GM19468 (cell line): Measurements from ENCODE around the gene CRELD1.

Experiments
- ATAC-seq: cut with Tn5 transposase; IDR thresholded peaks from one replicate; pipeline ENCODE4 v1.9.1; 2021; ENCODE audit warnings: mild to moderate bottlenecking, moderate library complexity, moderate number of reproducible peaks; ENCODE audit not compliant: unreplicated experiment; ENCODE audit errors: extremely low read depth

The CRELD1 gene

DNA sequence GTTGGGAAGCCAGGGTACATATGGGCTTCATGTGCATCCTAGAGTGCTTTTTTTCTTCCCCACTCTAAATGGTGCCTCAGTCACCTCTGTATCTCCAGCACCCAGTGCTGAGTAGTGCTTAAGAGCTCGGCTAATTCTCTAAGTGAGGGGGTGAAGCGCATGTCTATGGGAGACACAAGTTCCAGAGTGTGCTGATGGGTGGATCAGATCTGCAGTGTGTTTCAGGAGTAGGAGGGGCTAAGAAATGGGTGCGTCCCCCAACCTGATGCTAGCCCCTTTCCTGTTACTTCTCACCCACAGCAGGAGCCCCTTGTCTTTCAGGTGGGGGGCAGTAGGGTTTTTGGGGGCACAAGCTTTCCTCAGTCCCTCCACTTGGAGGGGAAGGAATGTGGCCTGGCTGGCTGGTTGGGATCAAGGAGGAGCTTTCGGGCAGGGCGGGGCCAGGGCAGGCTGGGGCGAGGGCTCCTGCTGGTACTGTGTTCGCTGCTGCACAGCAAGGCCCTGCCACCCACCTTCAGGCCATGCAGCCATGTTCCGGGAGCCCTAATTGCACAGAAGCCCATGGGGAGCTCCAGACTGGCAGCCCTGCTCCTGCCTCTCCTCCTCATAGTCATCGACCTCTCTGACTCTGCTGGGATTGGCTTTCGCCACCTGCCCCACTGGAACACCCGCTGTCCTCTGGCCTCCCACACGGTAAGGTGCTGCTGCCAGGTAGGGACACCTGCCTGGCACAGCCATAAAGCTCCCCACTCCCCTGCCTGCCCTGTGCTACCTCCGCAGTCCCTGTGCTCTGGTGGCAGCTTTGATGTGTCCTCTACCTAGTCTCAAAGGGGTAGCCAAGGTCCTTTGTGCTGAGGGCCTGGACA lies 31.0 kb upstream of the CRELD1 start, which contains the start of gene IL17RE:
Gene IL17RE, plus strand, starts transcription at position 477 of the 866 bp plus-strand sequence. Its CDS starts 85 bp downstream, at position 562.
- ATAC-seq, result no peak

GRCh38 chr3:9903238-9903624 lies 30.4 kb upstream of the CRELD1 start:
- no peak for ATAC-seq

DNA sequence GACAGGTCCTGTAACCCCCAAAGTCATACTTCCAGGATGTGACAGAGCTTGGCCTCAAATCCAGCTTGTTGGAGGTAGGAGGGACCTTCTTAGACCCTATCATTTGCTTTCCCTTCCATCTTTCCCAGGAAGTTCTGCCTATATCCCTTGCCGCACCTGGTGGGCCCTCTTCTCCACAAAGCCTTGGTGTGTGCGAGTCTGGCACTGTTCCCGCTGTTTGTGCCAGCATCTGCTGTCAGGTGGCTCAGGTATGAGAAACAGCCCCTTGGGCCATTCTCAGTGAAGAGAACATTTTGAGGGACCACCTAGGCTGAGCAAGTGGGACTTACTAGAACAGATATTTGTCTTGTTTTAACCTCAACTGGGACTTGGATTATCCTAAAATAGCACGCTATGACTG lies 29.7 kb upstream of the CRELD1 start:
- no peak for ATAC-seq

DNA sequence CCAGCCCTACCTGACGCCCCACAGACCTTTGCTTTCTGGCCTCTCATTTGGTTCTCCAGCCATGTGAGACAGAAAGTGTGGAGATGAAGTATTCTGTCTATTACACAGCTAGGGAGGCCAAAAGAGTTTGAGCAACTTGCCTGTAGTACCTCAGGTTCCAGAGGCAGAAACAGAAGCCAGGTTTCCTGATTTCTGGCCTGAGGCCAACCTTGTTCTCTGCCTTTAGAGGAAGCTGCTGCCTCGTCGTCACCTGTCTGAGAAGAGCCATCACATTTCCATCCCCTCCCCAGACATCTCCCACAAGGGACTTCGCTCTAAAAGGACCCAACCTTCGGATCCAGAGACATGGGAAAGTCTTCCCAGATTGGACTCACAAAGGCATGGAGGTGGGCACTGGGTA lies 27.2 kb upstream of the CRELD1 start:
- no peak for ATAC-seq

- ATAC-seq, result no peak
These were observed 25.3 kb upstream of the CRELD1 start for GRCh38 chr3:9908286-9908685.

DNA sequence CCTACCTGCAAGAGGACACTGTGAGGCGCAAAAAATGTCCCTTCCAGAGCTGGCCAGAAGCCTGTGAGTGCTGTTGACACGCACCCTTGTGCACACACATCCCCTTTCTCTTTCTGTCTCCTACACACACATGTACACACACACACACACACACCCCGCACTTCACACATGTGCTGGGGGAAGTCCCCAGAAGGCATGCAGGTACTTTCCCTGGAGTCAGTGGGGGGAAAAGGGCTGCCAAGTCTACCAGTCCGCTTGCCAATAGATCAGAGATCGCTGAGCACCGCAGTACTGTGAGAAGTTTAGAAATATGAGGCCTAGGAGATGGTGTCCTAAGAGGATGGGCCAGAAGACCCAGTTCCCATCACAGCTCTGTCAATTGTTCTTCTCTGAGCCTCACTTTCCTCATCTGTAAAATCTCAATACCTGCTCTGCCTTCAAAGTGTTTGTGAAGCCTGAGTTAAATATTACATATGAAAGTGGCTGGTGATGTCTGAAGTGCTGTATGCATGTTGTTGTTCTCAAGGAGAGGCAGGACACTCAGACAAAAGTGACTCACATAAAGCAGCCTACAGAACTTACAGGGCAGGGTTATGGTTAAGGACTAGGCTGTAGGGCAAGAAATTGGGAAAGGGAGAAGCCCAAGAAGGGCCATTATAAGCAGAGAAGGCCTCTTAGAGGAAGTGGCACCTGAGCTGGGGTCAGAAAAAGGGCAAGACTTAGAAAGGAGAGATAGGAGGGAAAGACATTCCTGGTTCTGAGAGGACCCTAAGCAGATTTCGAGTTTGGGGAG lies 24.2 kb upstream of the CRELD1 start:
- no peak for ATAC-seq

GRCh38 chr3:9911863-9912262 lies 21.8 kb upstream of the CRELD1 start:
- ATAC-seq, result no peak

- ATAC-seq, result no peak
These were observed 21.2 kb upstream of the CRELD1 start for GRCh38 chr3:9912294-9912935.

DNA sequence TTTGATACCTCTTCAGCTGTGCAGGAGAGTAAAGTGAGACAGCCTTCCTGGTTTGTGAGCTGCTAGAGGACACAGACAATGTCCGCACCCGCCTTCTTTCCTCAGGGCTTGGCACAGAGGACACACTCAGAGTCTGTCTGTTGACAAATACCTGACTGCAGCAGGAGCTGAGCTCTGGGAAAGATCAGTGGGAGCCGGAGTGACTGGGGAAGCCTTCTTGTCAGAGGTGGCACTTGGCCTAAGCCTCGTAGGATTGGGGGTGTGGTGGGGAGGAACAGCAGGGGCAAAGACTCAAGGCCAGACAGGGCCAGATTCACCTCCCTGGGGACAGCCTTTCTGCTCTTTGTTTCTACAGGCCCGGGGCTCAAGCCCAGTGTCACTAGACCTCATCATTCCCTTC lies 20.0 kb upstream of the CRELD1 start:
- no peak for ATAC-seq

GRCh38 chr3:9914011-9914410 lies 19.6 kb upstream of the CRELD1 start:
- no peak for ATAC-seq

DNA sequence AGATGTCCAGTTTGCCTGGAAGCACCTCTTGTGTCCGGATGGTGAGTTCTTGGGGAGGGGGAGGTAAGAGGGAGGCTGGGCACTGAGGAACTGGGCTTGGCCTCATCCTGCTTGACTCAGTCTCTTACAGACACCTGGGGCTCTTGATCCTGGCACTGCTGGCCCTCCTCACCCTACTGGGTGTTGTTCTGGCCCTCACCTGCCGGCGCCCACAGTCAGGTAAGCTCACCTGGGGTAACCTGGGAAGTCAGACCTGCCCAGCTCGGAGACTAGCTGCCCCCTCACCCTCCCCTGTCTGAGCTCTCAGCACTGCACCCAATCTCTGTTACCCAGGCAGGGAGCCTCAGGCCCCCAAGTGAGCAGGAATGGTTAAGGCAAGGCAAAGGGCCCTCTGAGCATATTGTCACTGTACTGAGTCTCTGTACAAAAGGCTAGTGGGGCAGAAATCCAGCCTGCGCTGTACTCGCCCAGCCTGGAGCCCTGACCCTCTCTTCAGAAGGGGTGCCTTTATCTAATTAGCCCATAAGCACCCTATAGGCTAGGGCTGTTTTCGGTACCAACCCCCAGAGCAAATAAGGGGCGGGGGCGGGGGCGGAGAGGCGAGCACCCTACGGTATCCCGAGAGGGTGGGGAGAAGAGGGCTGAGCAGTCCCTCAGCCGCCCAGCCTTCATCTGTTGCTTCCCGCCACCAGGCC lies 18.9 kb upstream of the CRELD1 start:
- ATAC-seq, result no peak

- no peak for ATAC-seq
These were observed 18.1 kb upstream of the CRELD1 start for GRCh38 chr3:9915254-9916141.

DNA sequence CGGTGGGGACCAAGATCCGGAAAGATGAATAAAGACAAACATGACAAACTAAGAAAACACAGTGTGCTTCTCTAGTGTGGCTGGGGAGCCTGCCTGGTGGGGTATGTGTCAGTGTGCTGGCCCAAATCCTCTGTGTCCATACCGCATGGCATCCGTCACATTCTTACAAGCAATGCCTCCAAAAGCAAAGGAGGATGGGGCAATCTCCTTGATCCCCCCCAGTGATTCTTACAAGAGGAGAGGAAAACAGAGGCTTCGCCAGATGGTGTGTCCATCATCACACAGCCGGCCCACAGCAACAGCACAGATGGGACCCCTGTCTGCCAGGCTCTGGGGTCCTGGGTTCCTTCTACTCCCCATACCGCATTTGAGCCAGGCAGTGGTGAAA lies 17.3 kb upstream of the CRELD1 start:
- no peak for ATAC-seq

GRCh38 chr3:9916734-9917680 lies 16.6 kb upstream of the CRELD1 start, which contains the start of gene IL17RC:
TSS of gene IL17RC (plus strand) at chr3:9917098. CDS start at chr3:9917316, 218 bp downstream.
- ATAC-seq, result no peak

GRCh38 chr3:9917820-9918219 lies 15.8 kb upstream of the CRELD1 start:
- no peak for ATAC-seq

GRCh38 chr3:9918261-9919038 lies 15.2 kb upstream of the CRELD1 start:
- no peak for ATAC-seq

- ATAC-seq, result no peak
These were observed 5.5 kb upstream of the CRELD1 start for GRCh38 chr3:9928158-9928557.
